Thyroid gland (tissue), 4 donors: ENCODE data around the gene MANSC1.

Source experiments
- POLR2A ChIP-seq, 2 donors: fragments of 450-650 bp; IDR thresholded peaks; one replicate each; pipeline ENCODE4 v1.6.1; 2017; ENCODE audit warnings: antibody characterized with exemption in 2 of 2, mild to moderate bottlenecking in 2 of 2, moderate library complexity in 1 of 2
- TF ChIP-seq, protein P1 (sequence below), 6 experiments: fragments of 200-600 bp in 3 of 6; fragments of 450-650 bp in 3 of 6; sonication (generic) in 3 of 6; IDR thresholded peaks; one replicate each; pipeline ENCODE4 v1.5.1; 2016 to 2019; ENCODE audit warnings: antibody characterized with exemption in 6 of 6, mild to moderate bottlenecking in 2 of 6, inconsistent platforms in 1 of 6, moderate library complexity in 1 of 6

DNA sequence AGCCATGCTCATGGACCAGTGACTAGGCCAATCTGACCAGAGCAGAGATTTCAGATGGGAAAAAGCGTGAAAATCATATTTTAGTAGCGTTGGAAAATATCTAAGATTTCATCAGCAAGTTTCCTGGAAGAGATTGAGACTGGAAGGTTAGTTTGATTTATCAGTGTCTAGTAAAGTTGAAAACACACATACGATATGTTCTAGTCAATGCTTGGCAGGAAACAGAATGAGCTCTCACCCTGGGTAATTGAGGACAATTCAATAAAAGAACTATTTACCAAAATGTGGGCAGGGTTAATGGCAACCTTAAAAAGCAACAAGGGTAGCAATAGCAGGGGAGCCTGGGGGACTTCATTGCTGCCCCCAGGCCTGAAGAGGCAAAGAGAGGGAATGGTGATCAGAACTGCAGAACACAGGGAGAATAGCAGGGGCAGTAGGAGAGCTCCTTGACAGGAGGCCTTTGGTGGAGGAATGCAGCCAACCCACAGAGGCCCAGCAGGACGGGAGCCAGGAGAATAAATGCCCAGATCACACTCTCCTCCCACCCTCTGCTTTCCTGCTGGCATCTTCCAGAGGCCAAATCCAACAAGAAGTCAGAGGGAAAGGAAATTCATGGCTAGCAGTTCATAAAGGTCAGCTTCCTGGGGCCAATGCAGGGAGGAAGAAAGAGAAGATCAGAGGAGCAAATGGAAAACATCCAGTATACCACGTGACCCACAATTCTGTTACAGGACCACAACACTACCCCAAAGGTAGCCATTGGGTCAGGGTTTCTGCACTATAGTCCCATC lies 55.6 kb downstream of the MANSC1 start:
- TF ChIP-seq, protein P1, sequence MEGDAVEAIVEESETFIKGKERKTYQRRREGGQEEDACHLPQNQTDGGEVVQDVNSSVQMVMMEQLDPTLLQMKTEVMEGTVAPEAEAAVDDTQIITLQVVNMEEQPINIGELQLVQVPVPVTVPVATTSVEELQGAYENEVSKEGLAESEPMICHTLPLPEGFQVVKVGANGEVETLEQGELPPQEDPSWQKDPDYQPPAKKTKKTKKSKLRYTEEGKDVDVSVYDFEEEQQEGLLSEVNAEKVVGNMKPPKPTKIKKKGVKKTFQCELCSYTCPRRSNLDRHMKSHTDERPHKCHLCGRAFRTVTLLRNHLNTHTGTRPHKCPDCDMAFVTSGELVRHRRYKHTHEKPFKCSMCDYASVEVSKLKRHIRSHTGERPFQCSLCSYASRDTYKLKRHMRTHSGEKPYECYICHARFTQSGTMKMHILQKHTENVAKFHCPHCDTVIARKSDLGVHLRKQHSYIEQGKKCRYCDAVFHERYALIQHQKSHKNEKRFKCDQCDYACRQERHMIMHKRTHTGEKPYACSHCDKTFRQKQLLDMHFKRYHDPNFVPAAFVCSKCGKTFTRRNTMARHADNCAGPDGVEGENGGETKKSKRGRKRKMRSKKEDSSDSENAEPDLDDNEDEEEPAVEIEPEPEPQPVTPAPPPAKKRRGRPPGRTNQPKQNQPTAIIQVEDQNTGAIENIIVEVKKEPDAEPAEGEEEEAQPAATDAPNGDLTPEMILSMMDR (IDR thresholded peaks at IDR 0.05): no peak
- TF ChIP-seq POLR2A (IDR thresholded peaks at IDR 0.05): no peak
